HepG2 (cell line): ENCODE data around the gene NOXO1. TPM values are rescaled to one million over a fixed set of nuclear protein-coding genes. Genes with fewer than 3 reads are reported as not detected.

Source experiments
- GTF3A ChIP-seq: sonication (generic); formaldehyde crosslinking; conservative IDR thresholded peaks from 2 replicates; pipeline ENCODE4 v1.4.0; 2020; ENCODE audit warnings: mild to moderate bottlenecking, missing genetic modification reagents
- HDAC1 ChIP-seq: sonication (generic); formaldehyde crosslinking; IDR thresholded peaks from 2 replicates; pipeline ENCODE4 v1.5.1; 2020; ENCODE audit warnings: mild to moderate bottlenecking, missing genetic modification reagents
- MAFK ChIP-seq, 2 experiments: IDR thresholded peaks in 1 of 2; conservative IDR thresholded peaks in 1 of 2; 2 replicates each; pipeline ENCODE4 v1.6.1; 2011; ENCODE audit warnings: improper control_type of control experiment in 2 of 2, low read length in 2 of 2
- MTA1 ChIP-seq: sonication (generic); formaldehyde crosslinking; IDR thresholded peaks from 2 replicates; pipeline ENCODE4 v1.4.0; 2020; ENCODE audit warnings: missing genetic modification reagents, mild to moderate bottlenecking, borderline replicate concordance
- POLR2AphosphoS5 ChIP-seq: IDR thresholded peaks from 2 replicates; pipeline ENCODE4 v1.6.1; 2012; ENCODE audit warnings: low read depth, low read length
- SIN3A ChIP-seq: IDR thresholded peaks from 2 replicates; pipeline ENCODE4 v1.6.1; 2011; ENCODE audit warnings: low read depth, mild to moderate bottlenecking, control low read depth, low read length, borderline replicate concordance
- ZKSCAN5 ChIP-seq: sonication (generic); formaldehyde crosslinking; IDR thresholded peaks from 2 replicates; pipeline ENCODE4 v1.5.1; 2020; ENCODE audit warnings: mild to moderate bottlenecking, missing genetic modification reagents
- ZNF761 ChIP-seq: sonication (generic); formaldehyde crosslinking; conservative IDR thresholded peaks from 2 replicates; pipeline ENCODE4 v1.4.0; 2020; ENCODE audit warnings: mild to moderate bottlenecking, missing genetic modification reagents
- ZNF883 ChIP-seq: sonication (generic); formaldehyde crosslinking; IDR thresholded peaks from 2 replicates; pipeline ENCODE4 v1.5.1; 2020; ENCODE audit warnings: mild to moderate bottlenecking, missing genetic modification reagents; ENCODE audit errors: not compliant biosample characterization
- polyA plus RNA-seq, 8 experiments: library from polyadenylated mRNA; depleted of rRNA in 3 of 8; stranded (reverse) in 7 of 8; unstranded in 1 of 8; fragments of >200 nt; fragmentation: Illumina TruSeq in 4 of 8; extraction: Trizol in 4 of 8; gene quantifications; 2 replicates each; pipeline versions ENCODE4 v1.2.1 to v1.2.3, GENCODE V29; 2011 to 2016; ENCODE audit warnings: low read depth in 4 of 8, missing spikeins in 1 of 8, mixed read lengths in 1 of 8; ENCODE audit not compliant: insufficient read depth in 1 of 8
- total RNA-seq, 5 experiments: library from RNA; depleted of rRNA; stranded (reverse); fragments of >200 nt; fragmentation: Illumina TruSeq; extraction: Trizol; gene quantifications; 2 replicates each; pipeline ENCODE4 v1.2.3, GENCODE V29; 2016; ENCODE audit warnings: low read depth in 1 of 5
- TF ChIP-seq, protein P1 (sequence below): sonication (generic); formaldehyde crosslinking; IDR thresholded peaks from 2 replicates; pipeline ENCODE4 v1.5.1; 2020; ENCODE audit warnings: mild to moderate bottlenecking, missing genetic modification reagents, borderline replicate concordance
- TF ChIP-seq, protein P2 (sequence below): sonication (generic); formaldehyde crosslinking; IDR thresholded peaks from 2 replicates; pipeline ENCODE4 v1.4.0; 2020; ENCODE audit warnings: low read depth, mild to moderate bottlenecking, missing genetic modification reagents
- TF ChIP-seq, protein P3 (sequence below): sonication (generic); formaldehyde crosslinking; IDR thresholded peaks from 2 replicates; pipeline ENCODE4 v1.4.0; 2020; ENCODE audit warnings: missing genetic modification reagents, borderline replicate concordance
- TF ChIP-seq, protein P4 (sequence below): sonication (generic); formaldehyde crosslinking; IDR thresholded peaks from 2 replicates; pipeline ENCODE4 v1.4.0; 2020; ENCODE audit warnings: mild to moderate bottlenecking, missing genetic modification reagents
- TF ChIP-seq, protein P5 (sequence below): fragments of 450-650 bp; IDR thresholded peaks from 2 replicates; pipeline ENCODE4 v1.6.1; 2016

The NOXO1 gene
- total and polyA plus RNA-seq, 2 of the 13 experiments (the other 11 are each of a cell fraction or from before 2014, with no cell fraction given): 0.69 to 1.4 TPM

DNA sequence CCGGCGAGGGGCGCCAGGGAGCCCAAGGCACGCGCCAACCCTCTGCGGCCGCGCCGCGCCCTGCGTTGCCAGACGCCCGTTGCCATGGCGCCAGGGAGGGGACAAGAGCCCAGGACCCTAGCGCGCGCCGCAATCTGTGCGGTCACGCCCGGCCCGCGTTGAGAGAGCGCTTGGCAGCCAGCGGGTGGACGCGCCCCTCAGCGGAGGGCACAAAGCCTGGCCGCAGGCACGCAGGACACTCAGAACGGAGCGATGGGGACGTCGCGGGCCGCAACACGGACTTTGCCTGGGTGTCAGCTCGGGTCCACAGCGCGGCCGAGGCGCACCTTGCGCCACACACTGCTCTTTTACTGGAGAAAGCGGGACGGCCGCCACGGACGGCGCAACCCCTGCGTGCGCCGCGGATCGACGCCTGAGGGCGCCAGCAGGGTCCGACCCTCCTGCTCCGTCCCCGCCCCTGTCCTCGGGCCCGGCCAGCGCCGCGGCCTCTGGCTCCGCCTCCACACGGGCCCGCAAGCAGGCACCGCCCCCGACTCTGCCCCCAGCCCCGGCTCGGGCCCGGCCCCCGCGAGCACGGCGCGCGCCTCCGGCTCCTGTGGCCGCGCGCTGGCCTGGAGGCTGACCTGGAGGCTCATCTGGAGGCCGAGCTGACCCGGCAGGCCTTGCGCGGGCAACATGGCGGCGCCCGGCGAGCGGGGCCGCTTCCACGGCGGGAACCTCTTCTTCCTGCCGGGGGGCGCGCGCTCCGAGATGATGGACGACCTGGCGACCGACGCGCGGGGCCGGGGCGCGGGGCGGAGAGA, 2.5 kb upstream of the NOXO1 start, which contains the start of gene GFER (continued):
- TF ChIP-seq, protein P1, sequence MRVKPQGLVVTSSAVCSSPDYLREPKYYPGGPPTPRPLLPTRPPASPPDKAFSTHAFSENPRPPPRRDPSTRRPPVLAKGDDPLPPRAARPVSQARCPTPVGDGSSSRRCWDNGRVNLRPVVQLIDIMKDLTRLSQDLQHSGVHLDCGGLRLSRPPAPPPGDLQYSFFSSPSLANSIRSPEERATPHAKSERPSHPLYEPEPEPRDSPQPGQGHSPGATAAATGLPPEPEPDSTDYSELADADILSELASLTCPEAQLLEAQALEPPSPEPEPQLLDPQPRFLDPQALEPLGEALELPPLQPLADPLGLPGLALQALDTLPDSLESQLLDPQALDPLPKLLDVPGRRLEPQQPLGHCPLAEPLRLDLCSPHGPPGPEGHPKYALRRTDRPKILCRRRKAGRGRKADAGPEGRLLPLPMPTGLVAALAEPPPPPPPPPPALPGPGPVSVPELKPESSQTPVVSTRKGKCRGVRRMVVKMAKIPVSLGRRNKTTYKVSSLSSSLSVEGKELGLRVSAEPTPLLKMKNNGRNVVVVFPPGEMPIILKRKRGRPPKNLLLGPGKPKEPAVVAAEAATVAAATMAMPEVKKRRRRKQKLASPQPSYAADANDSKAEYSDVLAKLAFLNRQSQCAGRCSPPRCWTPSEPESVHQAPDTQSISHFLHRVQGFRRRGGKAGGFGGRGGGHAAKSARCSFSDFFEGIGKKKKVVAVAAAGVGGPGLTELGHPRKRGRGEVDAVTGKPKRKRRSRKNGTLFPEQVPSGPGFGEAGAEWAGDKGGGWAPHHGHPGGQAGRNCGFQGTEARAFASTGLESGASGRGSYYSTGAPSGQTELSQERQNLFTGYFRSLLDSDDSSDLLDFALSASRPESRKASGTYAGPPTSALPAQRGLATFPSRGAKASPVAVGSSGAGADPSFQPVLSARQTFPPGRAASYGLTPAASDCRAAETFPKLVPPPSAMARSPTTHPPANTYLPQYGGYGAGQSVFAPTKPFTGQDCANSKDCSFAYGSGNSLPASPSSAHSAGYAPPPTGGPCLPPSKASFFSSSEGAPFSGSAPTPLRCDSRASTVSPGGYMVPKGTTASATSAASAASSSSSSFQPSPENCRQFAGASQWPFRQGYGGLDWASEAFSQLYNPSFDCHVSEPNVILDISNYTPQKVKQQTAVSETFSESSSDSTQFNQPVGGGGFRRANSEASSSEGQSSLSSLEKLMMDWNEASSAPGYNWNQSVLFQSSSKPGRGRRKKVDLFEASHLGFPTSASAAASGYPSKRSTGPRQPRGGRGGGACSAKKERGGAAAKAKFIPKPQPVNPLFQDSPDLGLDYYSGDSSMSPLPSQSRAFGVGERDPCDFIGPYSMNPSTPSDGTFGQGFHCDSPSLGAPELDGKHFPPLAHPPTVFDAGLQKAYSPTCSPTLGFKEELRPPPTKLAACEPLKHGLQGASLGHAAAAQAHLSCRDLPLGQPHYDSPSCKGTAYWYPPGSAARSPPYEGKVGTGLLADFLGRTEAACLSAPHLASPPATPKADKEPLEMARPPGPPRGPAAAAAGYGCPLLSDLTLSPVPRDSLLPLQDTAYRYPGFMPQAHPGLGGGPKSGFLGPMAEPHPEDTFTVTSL (CRISPR knock-in tag): no peak
- TF ChIP-seq MAFK (conservative IDR thresholded peaks at IDR 0.05 in 1 of 2, IDR thresholded peaks at IDR 0.05 in 1 of 2; ENCODE audit: low read length in 2 of 2) (no peak), ZNF883 (CRISPR knock-in tag) (no peak), ZNF761 (CRISPR knock-in tag) (no peak), POLR2AphosphoS5 (peak; percentile 12; the same call in 1 of the 2 replicates), GTF3A (CRISPR knock-in tag) (0 out of 2 replicates have a peak, but pooled peaks have one; percentile 1), HDAC1 (peak; percentile 87), MTA1 (CRISPR knock-in tag) (peak; percentile 23; the same call in 1 of the 2 replicates), SIN3A (peak; percentile 63; the same call in 1 of the 2 replicates), ZKSCAN5 (CRISPR knock-in tag) (no peak)
- TF ChIP-seq, protein P2, sequence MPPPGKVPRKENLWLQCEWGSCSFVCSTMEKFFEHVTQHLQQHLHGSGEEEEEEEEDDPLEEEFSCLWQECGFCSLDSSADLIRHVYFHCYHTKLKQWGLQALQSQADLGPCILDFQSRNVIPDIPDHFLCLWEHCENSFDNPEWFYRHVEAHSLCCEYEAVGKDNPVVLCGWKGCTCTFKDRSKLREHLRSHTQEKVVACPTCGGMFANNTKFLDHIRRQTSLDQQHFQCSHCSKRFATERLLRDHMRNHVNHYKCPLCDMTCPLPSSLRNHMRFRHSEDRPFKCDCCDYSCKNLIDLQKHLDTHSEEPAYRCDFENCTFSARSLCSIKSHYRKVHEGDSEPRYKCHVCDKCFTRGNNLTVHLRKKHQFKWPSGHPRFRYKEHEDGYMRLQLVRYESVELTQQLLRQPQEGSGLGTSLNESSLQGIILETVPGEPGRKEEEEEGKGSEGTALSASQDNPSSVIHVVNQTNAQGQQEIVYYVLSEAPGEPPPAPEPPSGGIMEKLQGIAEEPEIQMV: 0 out of 2 replicates have a peak, but pooled peaks have one; percentile 9
- TF ChIP-seq, protein P3, sequence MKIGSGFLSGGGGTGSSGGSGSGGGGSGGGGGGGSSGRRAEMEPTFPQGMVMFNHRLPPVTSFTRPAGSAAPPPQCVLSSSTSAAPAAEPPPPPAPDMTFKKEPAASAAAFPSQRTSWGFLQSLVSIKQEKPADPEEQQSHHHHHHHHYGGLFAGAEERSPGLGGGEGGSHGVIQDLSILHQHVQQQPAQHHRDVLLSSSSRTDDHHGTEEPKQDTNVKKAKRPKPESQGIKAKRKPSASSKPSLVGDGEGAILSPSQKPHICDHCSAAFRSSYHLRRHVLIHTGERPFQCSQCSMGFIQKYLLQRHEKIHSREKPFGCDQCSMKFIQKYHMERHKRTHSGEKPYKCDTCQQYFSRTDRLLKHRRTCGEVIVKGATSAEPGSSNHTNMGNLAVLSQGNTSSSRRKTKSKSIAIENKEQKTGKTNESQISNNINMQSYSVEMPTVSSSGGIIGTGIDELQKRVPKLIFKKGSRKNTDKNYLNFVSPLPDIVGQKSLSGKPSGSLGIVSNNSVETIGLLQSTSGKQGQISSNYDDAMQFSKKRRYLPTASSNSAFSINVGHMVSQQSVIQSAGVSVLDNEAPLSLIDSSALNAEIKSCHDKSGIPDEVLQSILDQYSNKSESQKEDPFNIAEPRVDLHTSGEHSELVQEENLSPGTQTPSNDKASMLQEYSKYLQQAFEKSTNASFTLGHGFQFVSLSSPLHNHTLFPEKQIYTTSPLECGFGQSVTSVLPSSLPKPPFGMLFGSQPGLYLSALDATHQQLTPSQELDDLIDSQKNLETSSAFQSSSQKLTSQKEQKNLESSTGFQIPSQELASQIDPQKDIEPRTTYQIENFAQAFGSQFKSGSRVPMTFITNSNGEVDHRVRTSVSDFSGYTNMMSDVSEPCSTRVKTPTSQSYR (CRISPR knock-in tag): peak; percentile 43; the same call in 1 of the 2 replicates
- TF ChIP-seq, protein P4, sequence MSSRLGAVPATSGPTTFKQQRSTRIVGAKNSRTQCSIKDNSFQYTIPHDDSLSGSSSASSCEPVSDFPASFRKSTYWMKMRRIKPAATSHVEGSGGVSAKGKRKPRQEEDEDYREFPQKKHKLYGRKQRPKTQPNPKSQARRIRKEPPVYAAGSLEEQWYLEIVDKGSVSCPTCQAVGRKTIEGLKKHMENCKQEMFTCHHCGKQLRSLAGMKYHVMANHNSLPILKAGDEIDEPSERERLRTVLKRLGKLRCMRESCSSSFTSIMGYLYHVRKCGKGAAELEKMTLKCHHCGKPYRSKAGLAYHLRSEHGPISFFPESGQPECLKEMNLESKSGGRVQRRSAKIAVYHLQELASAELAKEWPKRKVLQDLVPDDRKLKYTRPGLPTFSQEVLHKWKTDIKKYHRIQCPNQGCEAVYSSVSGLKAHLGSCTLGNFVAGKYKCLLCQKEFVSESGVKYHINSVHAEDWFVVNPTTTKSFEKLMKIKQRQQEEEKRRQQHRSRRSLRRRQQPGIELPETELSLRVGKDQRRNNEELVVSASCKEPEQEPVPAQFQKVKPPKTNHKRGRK (CRISPR knock-in tag): no peak
- TF ChIP-seq, protein P5, sequence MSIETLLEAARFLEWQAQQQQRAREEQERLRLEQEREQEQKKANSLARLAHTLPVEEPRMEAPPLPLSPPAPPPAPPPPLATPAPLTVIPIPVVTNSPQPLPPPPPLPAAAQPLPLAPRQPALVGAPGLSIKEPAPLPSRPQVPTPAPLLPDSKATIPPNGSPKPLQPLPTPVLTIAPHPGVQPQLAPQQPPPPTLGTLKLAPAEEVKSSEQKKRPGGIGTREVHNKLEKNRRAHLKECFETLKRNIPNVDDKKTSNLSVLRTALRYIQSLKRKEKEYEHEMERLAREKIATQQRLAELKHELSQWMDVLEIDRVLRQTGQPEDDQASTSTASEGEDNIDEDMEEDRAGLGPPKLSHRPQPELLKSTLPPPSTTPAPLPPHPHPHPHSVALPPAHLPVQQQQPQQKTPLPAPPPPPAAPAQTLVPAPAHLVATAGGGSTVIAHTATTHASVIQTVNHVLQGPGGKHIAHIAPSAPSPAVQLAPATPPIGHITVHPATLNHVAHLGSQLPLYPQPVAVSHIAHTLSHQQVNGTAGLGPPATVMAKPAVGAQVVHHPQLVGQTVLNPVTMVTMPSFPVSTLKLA: no peak
